GM12891 (cell line): Measurements from ENCODE around the gene ATXN1L.
A peak's percentile ranks its signal among the peaks of the same experiment; 100 is the strongest.

Experiments used
- DNase-seq: peaks from one replicate; pipeline ENCODE4 v3.0.0; 2011; ENCODE audit warnings: low spot score; ENCODE audit not compliant: insufficient read length
- FAIRE-seq: peaks from 2 replicates; lab custom pipeline; 2011; peaks lifted over from hg19 to GRCh38; lab: Jason Lieb, UNC
- PAX5 ChIP-seq: IDR thresholded peaks from 2 replicates; pipeline ENCODE4 v1.6.1; 2011; ENCODE audit warnings: low read length, moderate library complexity, mild to moderate bottlenecking; ENCODE audit not compliant: insufficient read depth, severe bottlenecking
- POLR2A ChIP-seq: IDR thresholded peaks from 2 replicates; pipeline ENCODE4 v1.6.1; 2011; ENCODE audit warnings: low read depth, low read length, control low read depth
- POLR2AphosphoS5 ChIP-seq: IDR thresholded peaks from 2 replicates; pipeline ENCODE4 v1.6.1; 2011; ENCODE audit warnings: low read depth, low read length, control low read depth
- POU2F2 ChIP-seq: IDR thresholded peaks from 2 replicates; pipeline ENCODE4 v1.6.1; 2011; ENCODE audit warnings: low read depth, mild to moderate bottlenecking, control low read depth, low read length, moderate library complexity
- SPI1 ChIP-seq: IDR thresholded peaks from 2 replicates; pipeline ENCODE4 v1.6.1; 2011; ENCODE audit warnings: low read depth, low read length, control low read depth
- TAF1 ChIP-seq: IDR thresholded peaks from 2 replicates; pipeline ENCODE4 v1.6.1; 2011; ENCODE audit warnings: low read depth, low read length, control low read depth

The ATXN1L gene

GRCh38 chr16:71867939-71868338 lies 22.2 kb downstream of the ATXN1L start:
- DNase-seq: no peak
- FAIRE-seq: no peak
- TF ChIP-seq PAX5: no peak
- TF ChIP-seq POLR2AphosphoS5: no peak
- TF ChIP-seq POLR2A: no peak
- TF ChIP-seq POU2F2: no peak
- no peak for TF ChIP-seq SPI1
- no peak for TF ChIP-seq TAF1

GRCh38 chr16:71869089-71869488 lies 23.3 kb downstream of the ATXN1L start:
- FAIRE-seq (no peak), DNase-seq (no peak)
- no peak for TF ChIP-seq PAX5
- TF ChIP-seq SPI1: no peak
- TF ChIP-seq TAF1: no peak
- no peak for TF ChIP-seq POU2F2
- TF ChIP-seq POLR2A: no peak
- no peak for TF ChIP-seq POLR2AphosphoS5

GRCh38 chr16:71870818-71871217 lies 25.0 kb downstream of the ATXN1L start:
- no peak for TF ChIP-seq POLR2AphosphoS5
- TF ChIP-seq TAF1: no peak
- no peak for TF ChIP-seq SPI1
- TF ChIP-seq POU2F2: no peak
- TF ChIP-seq PAX5: no peak
- TF ChIP-seq POLR2A: no peak
- DNase-seq (no peak), FAIRE-seq (no peak)

- no peak for TF ChIP-seq TAF1
- no peak for TF ChIP-seq POLR2A
- TF ChIP-seq PAX5: no peak
- TF ChIP-seq POU2F2: no peak
- TF ChIP-seq POLR2AphosphoS5: no peak
- TF ChIP-seq SPI1: no peak
- no peak for DNase-seq
- no peak for FAIRE-seq
These were observed 27.4 kb downstream of the ATXN1L start for GRCh38 chr16:71873199-71873598.

GRCh38 chr16:71878911-71879310 lies 33.1 kb downstream of the ATXN1L start:
- FAIRE-seq: no peak
- TF ChIP-seq SPI1 (no peak), PAX5 (no peak), POU2F2 (no peak)
- DNase-seq: no peak

GRCh38 chr16:71880176-71880575 lies 34.4 kb downstream of the ATXN1L start:
- DNase-seq (no peak), FAIRE-seq (no peak)
- no peak for TF ChIP-seq POLR2AphosphoS5

- DNase-seq: peak; percentile 46
- FAIRE-seq: peak; percentile 60
- TF ChIP-seq POLR2A: no peak
- peak; percentile 96 for TF ChIP-seq PAX5
- peak; percentile 60; the same call in 1 of the 2 replicates for TF ChIP-seq POU2F2
- peak; percentile 64; the same call in 1 of the 2 replicates for TF ChIP-seq SPI1
- TF ChIP-seq TAF1: no peak
- no peak for TF ChIP-seq POLR2AphosphoS5
These were observed 36.9 kb downstream of the ATXN1L start for GRCh38 chr16:71882505-71883167.

GRCh38 chr16:71883168-71883848 lies 37.5 kb downstream of the ATXN1L start:
- no peak for DNase-seq
- FAIRE-seq: no peak
- no peak for TF ChIP-seq POLR2AphosphoS5
- TF ChIP-seq POLR2A: no peak
- TF ChIP-seq PAX5: no peak
- no peak for TF ChIP-seq POU2F2
- no peak for TF ChIP-seq TAF1
- no peak for TF ChIP-seq SPI1

- no peak for TF ChIP-seq SPI1
- 0 out of 2 replicates have a peak, but pooled peaks have one; percentile 18 for TF ChIP-seq TAF1
- TF ChIP-seq POLR2A: no peak
- no peak for TF ChIP-seq POU2F2
- no peak for TF ChIP-seq POLR2AphosphoS5
- no peak for TF ChIP-seq PAX5
- DNase-seq (peak; percentile 73), FAIRE-seq (peak; percentile 89)
These were observed 38.3 kb downstream of the ATXN1L start, which contains the start of gene ZNF821 for GRCh38 chr16:71883849-71884638. Gene ZNF821 (minus strand): TSS chr16:71884182. CDS start chr16:71879946, 4,236 bp downstream.

- DNase-seq: no peak
- no peak for FAIRE-seq
- no peak for TF ChIP-seq POLR2AphosphoS5
- TF ChIP-seq PAX5: no peak
- TF ChIP-seq SPI1: no peak
- TF ChIP-seq TAF1: no peak
These were observed 39.5 kb downstream of the ATXN1L start for GRCh38 chr16:71885261-71885650.

GRCh38 chr16:71889147-71889546 lies 43.4 kb downstream of the ATXN1L start:
- no peak for DNase-seq
- TF ChIP-seq POLR2AphosphoS5: no peak
- FAIRE-seq: no peak
